NB4 (cell line): ENCODE measurements around the gene APOBEC3C.

Source experiments
- POLR2A ChIP-seq: IDR thresholded peaks from 2 replicates; pipeline ENCODE4 v1.6.1; 2011; ENCODE audit warnings: mild to moderate bottlenecking; ENCODE audit not compliant: insufficient read length; ENCODE audit errors: extremely low read depth
- TF ChIP-seq, protein P1 (sequence below): IDR thresholded peaks from one replicate; pipeline ENCODE4 v1.5.1; 2012; ENCODE audit warnings: low read depth, low read length

DNA sequence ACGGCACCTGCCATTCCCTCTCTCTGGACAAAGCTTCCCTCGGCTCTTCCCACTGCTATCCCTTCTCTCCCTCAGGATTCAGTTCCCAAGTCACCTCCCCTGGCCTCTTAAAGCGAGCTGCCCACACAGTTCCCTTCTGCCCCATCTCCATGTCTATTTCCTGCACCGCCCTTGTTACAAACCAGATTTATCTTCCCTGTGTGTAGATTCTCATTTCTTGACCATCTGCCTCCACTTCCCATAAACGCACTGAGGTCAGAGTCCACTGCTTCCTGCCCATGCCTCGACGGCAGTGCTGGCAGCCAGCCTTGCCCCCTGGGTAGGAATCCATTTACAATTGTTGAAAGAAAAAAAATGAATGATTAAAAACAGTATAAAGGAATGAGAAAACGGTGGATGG is 43.5 kb upstream of the APOBEC3C start:
- TF ChIP-seq, protein P1, sequence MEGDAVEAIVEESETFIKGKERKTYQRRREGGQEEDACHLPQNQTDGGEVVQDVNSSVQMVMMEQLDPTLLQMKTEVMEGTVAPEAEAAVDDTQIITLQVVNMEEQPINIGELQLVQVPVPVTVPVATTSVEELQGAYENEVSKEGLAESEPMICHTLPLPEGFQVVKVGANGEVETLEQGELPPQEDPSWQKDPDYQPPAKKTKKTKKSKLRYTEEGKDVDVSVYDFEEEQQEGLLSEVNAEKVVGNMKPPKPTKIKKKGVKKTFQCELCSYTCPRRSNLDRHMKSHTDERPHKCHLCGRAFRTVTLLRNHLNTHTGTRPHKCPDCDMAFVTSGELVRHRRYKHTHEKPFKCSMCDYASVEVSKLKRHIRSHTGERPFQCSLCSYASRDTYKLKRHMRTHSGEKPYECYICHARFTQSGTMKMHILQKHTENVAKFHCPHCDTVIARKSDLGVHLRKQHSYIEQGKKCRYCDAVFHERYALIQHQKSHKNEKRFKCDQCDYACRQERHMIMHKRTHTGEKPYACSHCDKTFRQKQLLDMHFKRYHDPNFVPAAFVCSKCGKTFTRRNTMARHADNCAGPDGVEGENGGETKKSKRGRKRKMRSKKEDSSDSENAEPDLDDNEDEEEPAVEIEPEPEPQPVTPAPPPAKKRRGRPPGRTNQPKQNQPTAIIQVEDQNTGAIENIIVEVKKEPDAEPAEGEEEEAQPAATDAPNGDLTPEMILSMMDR = no peak
- TF ChIP-seq POLR2A = no peak
